Endothelial cell of umbilical vein (primary cell): Measurements from ENCODE around the gene DSCAML1.

Source experiments
- CTCF ChIP-seq, 2 donors: IDR thresholded peaks; 1 replicate in 1 of 2; 2 replicates in 1 of 2; pipeline ENCODE4 v1.5.1; 2011; ENCODE audit warnings: low read length in 2 of 2, mild to moderate bottlenecking in 2 of 2, moderate library complexity in 2 of 2, control low read depth in 1 of 2, inconsistent platforms in 1 of 2, low read depth in 1 of 2; ENCODE audit not compliant: insufficient read depth in 1 of 2; ENCODE audit errors: extremely low read depth in 1 of 2
- EZH2 ChIP-seq: IDR thresholded peaks from 2 replicates; pipeline ENCODE4 v1.6.1; 2012; ENCODE audit warnings: borderline replicate concordance, low read depth, mild to moderate bottlenecking, moderate library complexity, low read length, inconsistent platforms; ENCODE audit not compliant: severe bottlenecking
- GATA2 ChIP-seq: IDR thresholded peaks from 2 replicates; pipeline ENCODE4 v1.7.0; 2011; ENCODE audit warnings: low read depth, mild to moderate bottlenecking, moderate library complexity, mixed read lengths, low read length; ENCODE audit not compliant: insufficient read length, insufficient read depth
- JUN ChIP-seq: IDR thresholded peaks from 2 replicates; pipeline ENCODE4 v1.6.1; 2011; ENCODE audit warnings: borderline replicate concordance, low read depth; ENCODE audit not compliant: insufficient read length, insufficient read depth
- POLR2A ChIP-seq: IDR thresholded peaks from 2 replicates; pipeline ENCODE4 v1.6.1; 2012; ENCODE audit warnings: low read depth, mild to moderate bottlenecking, control low read depth, low read length
- POLR2AphosphoS5 ChIP-seq: IDR thresholded peaks from 2 replicates; pipeline ENCODE4 v1.6.1; 2012; ENCODE audit warnings: low read depth, mild to moderate bottlenecking, control low read depth, low read length, moderate library complexity; ENCODE audit not compliant: insufficient read depth
- TF ChIP-seq, protein P1 (sequence below): IDR thresholded peaks from 2 replicates; pipeline ENCODE4 v1.6.1; 2011; ENCODE audit not compliant: insufficient read depth, insufficient read length

GRCh38 chr11:117390743-117391142 is 406.3 kb downstream of the DSCAML1 start:
- no peak for TF ChIP-seq EZH2
- no peak for TF ChIP-seq POLR2A
- TF ChIP-seq CTCF (IDR thresholded peaks at IDR 0.05; ENCODE audit: extremely low read depth in 1 of 2, insufficient read depth in 1 of 2, low read depth in 1 of 2, low read length in 2 of 2), result no peak
- no peak for TF ChIP-seq POLR2AphosphoS5
- no peak for TF ChIP-seq JUN
- TF ChIP-seq, protein P1, sequence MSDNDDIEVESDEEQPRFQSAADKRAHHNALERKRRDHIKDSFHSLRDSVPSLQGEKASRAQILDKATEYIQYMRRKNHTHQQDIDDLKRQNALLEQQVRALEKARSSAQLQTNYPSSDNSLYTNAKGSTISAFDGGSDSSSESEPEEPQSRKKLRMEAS, result no peak
- TF ChIP-seq GATA2, result no peak
